Chondrocyte (in vitro differentiated cells): Measurements from ENCODE around the gene CMTM8. TPM values are rescaled to one million over a fixed set of nuclear protein-coding genes. Genes with fewer than 3 reads are reported as not detected.

Experiments
- DNase-seq: peaks from one replicate; pipeline ENCODE4 v3.0.0; 2021; ENCODE audit warnings: mixed read lengths, low spot score
- H3K27ac Mint-ChIP-seq: one replicate; pipeline ENCODE4 v1.8.0; 2021; ENCODE audit warnings: mild to moderate bottlenecking, moderate library complexity, mixed read lengths; ENCODE audit not compliant: unreplicated experiment
- H3K27me3 Mint-ChIP-seq: 2 replicates; pipeline ENCODE4 v1.8.0; 2021; ENCODE audit warnings: low read depth, mixed read lengths
- H3K36me3 Mint-ChIP-seq: 2 replicates; pipeline ENCODE4 v1.8.0; 2021; ENCODE audit warnings: low read depth, mixed read lengths
- H3K4me1 Mint-ChIP-seq: 2 replicates; pipeline ENCODE4 v1.8.0; 2021; ENCODE audit warnings: low read depth, mild to moderate bottlenecking, mixed read lengths
- H3K4me3 Mint-ChIP-seq: one replicate; pipeline ENCODE4 v1.8.0; 2021; ENCODE audit warnings: mild to moderate bottlenecking, moderate library complexity, mixed read lengths; ENCODE audit not compliant: unreplicated experiment
- H3K9me3 Mint-ChIP-seq: 2 replicates; pipeline ENCODE4 v1.8.0; 2021; ENCODE audit warnings: low read depth, mixed read lengths
- CTCF ChIP-seq: fragments of 200-600 bp; sonication (generic); IDR thresholded peaks from 2 replicates; pipeline ENCODE4 v1.5.0; 2021; ENCODE audit warnings: antibody characterized with exemption, mild to moderate bottlenecking, moderate library complexity
- total RNA-seq: library from RNA; stranded (reverse); gene quantifications from 3 replicates; pipeline ENCODE4 v1.2.1, GENCODE V29; 2021

The CMTM8 gene
- total RNA-seq, 1 donor from 2014 or later = 2.5 TPM

GRCh38 chr3:32257042-32257441 lies 18.6 kb downstream of the CMTM8 start:
- peaks cover 15% of the 10 kb centered on the region for H3K9me3 Mint-ChIP-seq
- no peak for DNase-seq
- no peaks in the 10 kb centered on the region for H3K4me1 Mint-ChIP-seq
- H3K27me3 Mint-ChIP-seq = no peaks in the 10 kb centered on the region
- H3K4me3 Mint-ChIP-seq = no peak overlapping the region
- peaks cover 9% of the 10 kb centered on the region for H3K36me3 Mint-ChIP-seq
- no peak for TF ChIP-seq CTCF
- no peak overlapping the region for H3K27ac Mint-ChIP-seq

GRCh38 chr3:32257641-32258438 lies 19.4 kb downstream of the CMTM8 start:
- Mint-ChIP-seq H3K9me3 (peaks cover 12% of the 10 kb centered on the region), H3K36me3 (peaks cover 7% of the 10 kb centered on the region), H3K27ac (no peak overlapping the region), H3K4me1 (no peaks in the 10 kb centered on the region), H3K4me3 (no peak overlapping the region), H3K27me3 (no peaks in the 10 kb centered on the region)
- no peak for DNase-seq
- no peak for TF ChIP-seq CTCF

GRCh38 chr3:32258869-32259268 lies 20.4 kb downstream of the CMTM8 start:
- H3K27me3 Mint-ChIP-seq = no peaks in the 10 kb centered on the region
- H3K27ac Mint-ChIP-seq = no peak overlapping the region
- H3K36me3 Mint-ChIP-seq = peaks cover 7% of the 10 kb centered on the region
- no peak for TF ChIP-seq CTCF
- no peaks in the 10 kb centered on the region for H3K4me1 Mint-ChIP-seq
- no peak overlapping the region for H3K4me3 Mint-ChIP-seq
- no peak for DNase-seq
- H3K9me3 Mint-ChIP-seq = peaks cover 12% of the 10 kb centered on the region

- Mint-ChIP-seq H3K27me3 (no peaks in the 10 kb centered on the region), H3K36me3 (peaks cover 3% of the 10 kb centered on the region), H3K27ac (no peak overlapping the region), H3K4me1 (no peaks in the 10 kb centered on the region), H3K4me3 (no peak overlapping the region), H3K9me3 (peaks cover 7% of the 10 kb centered on the region)
- no peak for TF ChIP-seq CTCF
- no peak for DNase-seq
Measured at GRCh38 chr3:32261545-32261944, 23.1 kb downstream of the CMTM8 start.

- peaks cover 3% of the 10 kb centered on the region for H3K36me3 Mint-ChIP-seq
- H3K9me3 Mint-ChIP-seq = peaks cover 6% of the 10 kb centered on the region
- no peak overlapping the region for H3K27ac Mint-ChIP-seq
Measured at GRCh38 chr3:32262201-32262600, 23.7 kb downstream of the CMTM8 start.

More at GRCh38 chr3:32262201-32262600, 23.7 kb downstream of the CMTM8 start:
- TF ChIP-seq CTCF = no peak
- Mint-ChIP-seq H3K4me3 (no peak overlapping the region), H3K27me3 (no peaks in the 10 kb centered on the region), H3K4me1 (no peaks in the 10 kb centered on the region)
- DNase-seq = no peak
